NCI-H1694 (cell line): ENCODE measurements around the gene VWA7.

Source experiments
- DNase-seq: peaks from one replicate; lab custom pipeline; 2025; lab: John Stamatoyannopoulos, UW

Gene VWA7

DNA sequence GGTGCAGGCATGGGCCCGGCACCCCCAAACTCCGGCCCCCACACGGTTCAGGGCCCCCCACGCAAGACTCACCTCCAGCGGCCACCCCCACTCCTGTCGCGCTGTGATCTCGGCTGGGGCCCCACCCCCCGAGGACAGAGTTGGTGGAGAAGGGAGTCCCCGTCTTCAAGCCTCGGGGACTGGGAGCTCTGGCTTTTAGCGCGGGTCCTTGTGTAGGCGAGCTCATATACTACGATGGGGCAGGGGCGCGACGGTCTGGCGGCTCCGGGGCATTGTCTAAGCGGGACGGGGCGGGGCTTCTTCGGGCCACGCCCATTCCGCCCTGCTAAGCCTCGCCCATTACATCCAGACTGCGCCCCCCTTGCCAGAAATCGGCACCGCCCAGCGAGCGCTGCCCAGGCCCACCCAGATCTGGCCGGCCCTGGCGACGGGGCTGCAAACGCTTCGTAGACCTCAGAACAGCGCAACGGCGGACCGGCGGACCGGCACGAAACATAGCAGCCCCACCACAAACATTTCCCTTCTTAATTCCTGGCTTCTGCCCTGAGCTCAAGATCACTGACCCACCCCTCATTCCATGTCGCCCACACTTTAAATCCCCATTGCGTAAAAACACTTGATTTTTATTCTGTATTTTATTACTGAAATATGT, 47.0 kb downstream of the VWA7 start:
- peak; percentile 38 for DNase-seq

DNA sequence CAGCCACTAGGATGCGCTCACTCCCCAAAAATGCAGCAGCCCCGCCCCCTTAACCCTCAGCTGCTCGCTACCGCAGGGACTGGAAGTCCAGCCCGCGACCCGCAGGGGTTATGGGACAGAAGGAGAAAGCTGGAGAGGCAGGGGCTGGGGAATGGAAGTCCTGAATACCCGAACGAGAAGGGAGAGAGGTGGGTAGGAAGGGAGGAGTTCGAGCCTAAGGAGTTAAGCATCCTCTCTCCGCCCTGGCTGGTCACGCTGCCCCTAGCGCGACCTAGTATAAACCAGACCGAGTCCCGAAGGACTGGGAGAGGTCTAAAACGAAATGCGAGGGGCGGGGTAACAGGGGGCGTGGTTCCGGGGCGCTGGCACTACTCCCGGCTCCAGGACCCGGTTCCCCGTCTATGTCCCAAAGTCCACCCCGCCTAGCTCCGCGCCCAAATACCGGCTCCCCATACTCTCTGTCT, 47.6 kb downstream of the VWA7 start:
- peak; percentile 50 for DNase-seq

DNA sequence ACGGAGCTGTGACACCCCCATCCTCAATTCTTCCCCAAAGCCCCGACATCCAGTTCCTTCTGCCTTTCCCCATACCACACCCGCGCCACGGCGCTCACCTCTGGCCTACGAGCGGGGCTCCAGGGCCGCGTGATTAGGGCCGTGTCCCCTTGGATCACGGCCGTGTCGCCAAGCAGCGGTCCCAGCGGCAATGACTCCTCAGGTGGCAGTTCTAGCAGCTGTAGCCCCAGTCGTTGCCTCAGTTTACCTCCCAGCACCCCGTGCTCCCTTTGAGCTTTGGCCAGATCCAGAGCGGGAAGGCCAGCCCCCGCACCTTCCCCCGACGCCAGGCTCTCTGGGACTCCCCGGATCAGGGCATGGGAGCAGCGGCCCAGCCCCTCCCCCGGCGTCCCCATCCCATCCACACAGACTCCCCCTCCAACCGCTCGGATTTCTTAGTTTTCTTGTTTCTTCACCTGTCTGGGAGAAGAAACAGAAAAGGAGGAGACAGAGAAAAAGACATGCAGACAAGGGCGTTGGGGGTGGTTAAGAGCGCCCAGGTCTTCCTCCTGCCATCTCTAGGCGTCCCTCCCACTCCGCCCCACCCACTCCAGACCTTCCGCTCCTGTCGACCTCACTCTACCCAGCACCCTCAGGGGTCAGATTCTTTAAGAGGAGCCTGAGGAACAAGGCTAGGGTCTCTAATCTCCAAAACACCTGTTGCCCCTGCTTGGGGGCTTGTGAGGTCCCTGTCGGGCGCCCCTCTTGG, 48.2 kb downstream of the VWA7 start, which contains the start of gene DDAH2:
Gene DDAH2, minus strand, starts transcription at position 533 of the 748 bp plus-strand sequence. Its CDS starts 138 bp downstream, at position 395.
- DNase-seq, result no peak

DNA sequence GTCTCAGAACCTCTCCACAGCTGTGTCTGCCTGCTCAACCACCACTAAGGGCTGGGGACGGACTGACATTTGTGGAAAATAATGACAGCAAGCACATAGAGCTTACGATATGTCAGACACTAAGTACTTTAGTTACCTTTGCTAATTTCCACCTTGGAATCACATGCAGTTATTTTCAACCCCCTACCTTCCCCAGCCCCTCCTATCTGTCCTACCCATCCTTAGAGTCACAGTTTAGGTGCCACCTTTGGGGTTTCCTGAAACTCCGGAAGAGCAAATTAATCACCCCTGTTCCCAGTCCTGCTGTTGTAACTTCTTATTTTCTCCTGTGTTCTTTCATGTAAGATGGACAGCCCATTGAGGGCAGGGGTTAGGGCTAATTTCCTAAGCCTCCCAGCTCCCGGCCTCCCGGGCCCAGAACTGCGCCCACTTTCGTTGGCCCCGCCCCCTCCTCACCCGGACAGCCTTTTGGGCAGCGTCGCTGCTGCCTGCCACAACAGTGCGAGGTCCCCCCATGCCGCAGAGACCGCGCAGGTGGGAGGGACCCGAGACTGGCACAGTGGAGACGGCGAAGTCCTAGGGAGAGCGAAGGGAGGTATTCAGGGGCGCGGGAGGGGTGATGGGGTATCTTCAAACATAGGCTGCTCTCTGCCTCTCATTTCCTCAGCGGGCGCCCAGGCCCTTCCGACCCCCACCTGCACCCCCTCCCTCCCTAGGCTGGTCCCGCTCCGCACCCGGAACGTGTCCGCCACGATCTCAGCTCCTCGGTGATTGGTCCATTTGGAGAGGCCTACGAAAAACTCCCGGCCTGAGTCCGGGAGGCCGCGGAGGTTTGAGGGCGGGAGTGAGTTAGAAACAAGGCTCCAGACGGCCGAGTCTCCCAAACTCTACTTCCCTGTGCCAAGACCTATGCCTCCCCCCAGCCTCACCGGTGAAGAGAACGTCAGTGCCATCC, 49.1 kb downstream of the VWA7 start:
- DNase-seq, result no peak

DNA sequence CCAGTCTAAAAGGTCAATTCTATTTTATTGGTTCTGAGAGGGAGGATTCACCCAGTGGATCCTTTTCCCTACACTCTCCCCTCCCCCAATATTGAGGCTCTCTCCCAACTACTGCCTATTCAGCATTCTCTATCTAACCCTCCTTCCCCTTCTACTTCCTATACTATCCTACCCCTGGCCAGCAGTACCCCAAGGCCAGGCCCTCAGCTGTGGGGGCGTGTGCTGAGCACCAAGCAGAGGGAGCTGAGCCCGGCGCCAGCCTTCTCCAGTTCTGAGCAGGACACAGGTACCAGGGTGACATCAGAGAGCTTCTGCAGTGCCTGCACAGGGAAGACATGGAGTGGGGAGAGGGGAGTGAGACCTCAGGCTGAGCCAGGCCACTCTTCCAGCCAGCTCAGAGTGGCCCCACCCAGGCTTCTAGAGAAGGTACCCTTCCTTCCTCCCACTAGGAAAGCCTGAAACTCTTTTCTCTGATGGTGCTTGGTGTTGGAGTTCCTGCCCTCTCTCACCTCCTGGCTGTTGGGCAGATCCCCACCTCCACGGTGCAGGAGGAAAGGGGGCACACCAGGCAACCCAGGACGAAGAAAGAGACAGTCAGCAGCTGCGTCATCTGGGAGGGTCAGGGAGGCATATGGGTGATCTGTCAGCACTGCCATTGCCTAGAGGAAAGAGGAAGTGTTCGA, 50.0 kb downstream of the VWA7 start:
- DNase-seq, result no peak

DNA sequence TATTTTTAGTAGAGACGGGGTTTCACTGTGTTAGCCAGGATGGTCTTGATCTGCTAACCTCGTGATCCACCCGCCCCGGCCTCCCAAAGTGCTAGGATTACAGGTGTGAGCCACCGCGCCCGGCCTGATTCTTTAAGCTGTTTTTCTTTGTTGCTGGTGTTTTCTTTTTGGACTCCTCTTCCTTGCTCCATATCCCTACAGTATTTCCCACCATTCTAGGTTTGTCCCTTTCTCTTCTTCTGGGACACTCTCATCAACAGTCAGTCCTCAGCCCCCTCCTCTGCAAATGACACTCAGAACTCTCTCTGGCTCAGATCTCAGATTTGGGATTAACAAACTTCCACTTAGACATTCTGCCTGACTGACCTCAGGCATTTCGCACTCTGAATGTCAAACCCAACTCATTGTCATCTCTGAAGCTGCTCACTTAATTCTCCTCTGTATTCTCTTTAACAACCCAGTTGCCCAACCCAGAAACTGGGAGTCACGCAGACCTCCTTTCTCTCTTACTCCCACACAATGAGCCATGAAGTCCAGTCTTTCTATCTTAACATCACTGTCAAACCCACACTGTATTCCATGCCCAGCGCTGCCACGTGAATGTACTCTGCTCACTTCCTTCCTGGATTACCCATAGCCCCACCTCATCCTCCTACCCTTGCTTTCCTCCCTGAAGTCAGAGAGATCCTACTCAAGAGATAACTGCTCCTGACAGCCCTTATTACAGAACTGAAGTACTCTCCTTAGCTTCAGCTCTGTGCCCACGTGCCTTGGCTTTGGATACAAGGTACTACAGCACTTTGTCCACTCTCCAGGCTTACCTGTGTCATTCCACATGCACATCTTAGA, 51.4 kb downstream of the VWA7 start:
- DNase-seq, result no peak

DNA sequence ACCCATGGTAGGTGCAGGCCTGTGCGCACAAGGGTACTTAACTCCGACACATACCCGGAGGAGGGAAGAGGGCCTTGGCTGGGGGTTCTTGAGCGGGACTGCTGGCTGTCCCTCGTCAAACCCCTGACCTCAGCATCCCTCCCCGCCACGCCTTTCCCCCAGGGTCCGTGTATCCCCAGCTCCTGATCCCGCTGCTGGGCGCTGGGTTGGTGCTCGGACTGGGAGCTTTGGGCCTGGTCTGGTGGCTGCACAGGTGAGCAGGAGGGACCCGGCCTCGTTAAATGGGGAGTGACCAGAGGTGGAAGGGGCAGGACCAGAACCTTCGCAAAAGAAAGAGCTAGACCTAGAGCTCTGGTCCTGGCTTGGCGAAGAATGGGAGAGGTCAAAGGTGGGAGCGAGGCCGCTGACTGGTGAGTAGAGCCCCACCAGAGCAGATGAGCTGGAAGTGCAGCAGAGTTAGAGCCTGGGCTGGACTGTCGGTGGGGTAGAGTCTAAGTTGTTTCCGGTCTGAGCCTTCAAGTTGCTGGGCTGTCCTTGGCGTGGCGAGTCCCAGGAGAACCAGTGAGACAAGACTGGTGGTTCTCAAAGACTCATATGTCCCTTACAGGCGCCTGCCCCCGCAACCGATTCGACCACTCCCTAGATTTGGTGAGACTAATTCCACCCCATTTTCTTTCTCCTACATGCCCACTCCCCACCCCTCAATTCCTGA, 53.0 kb downstream of the VWA7 start:
- DNase-seq, result no peak

DNA sequence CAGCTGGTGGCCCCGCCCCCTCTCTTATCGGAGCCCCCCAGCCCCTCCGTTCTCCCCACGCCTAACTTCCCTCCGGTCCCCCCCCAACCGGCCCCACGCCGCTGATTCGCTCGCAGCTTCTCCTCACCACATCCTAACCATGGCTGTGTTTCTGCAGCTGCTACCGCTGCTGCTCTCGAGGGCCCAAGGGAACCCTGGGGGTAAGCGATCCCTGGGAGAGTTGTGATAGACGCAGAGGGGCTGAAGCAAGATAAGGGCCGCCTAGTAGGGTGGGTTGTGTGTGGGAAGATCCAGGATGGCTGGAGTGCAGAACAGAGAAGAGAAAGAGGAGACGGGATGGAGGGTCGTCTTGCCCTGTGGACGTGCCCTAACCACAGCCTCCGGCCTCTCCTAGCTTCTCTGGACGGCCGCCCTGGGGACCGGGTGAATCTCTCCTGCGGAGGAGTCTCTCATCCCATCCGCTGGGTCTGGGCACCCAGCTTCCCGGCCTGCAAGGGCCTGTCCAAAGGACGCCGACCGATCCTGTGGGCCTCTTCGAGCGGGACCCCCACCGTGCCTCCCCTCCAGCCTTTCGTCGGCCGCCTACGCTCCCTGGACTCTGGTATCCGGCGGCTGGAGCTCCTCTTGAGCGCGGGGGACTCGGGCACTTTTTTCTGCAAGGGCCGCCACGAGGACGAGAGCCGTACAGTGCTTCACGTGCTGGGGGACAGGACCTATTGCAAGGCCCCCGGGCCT, 53.7 kb downstream of the VWA7 start, which contains the start of gene MPIG6B:
Gene MPIG6B, plus strand, starts transcription at position 129 of the 735 bp plus-strand sequence. Its CDS starts 11 bp downstream, at position 140.
- DNase-seq, result no peak

DNA sequence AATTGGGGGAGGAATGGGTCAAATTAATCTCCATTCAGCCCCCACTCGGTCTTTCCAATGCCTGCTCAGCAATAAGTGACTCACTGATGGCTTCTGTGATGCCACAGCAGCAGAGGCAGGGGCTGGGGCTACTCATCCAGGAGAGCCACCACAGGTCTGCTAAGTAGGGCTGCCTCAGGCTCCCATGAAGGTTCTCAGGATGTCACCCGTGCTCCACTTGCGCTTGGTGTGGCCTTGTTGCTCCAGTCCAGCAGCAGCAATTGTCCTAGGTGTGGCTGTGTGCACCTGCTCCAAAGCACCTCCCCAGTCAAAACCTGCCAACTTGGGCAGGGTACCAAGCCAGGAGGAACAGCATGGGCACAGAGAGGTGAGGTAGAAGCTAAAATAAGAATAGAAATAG, 55.0 kb downstream of the VWA7 start:
- no peak for DNase-seq

DNA sequence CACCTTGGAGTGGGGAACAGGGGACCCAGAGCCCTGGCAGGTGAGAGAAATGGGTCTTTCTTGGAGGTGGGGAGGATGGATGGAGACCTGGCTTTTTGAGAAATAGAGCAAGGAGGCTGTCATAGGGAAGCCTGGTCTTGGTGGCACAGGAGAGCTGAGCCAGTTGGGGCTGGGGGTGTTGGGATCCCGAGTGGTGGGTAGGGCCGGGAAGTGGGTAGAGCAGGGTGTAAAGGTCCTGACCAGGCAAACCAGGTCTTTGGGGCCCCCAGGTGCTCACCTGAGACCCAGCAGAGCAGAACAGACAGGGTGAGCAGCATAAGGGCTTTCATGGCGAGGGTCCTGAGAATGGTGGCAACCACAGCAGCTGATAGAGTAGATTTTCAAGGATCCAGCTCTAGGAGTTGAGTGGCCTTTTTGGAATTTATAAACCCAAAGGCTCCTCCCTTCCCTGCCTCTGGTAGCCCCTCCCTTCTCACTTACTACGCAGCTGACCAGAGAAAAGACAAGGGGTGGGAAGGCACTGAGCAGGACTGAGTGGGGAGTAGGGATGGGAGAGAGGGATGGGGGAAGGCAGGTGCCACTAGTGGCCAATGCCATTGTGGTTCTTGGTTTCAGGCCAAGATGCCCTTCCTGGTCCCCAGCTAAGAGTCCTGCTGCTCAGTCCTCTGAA, 55.6 kb downstream of the VWA7 start, which contains the start of gene LY6G6C:
Gene LY6G6C, minus strand, starts transcription at position 396 of the 670 bp plus-strand sequence. Its CDS starts 67 bp downstream, at position 329.
- DNase-seq, result no peak

DNA sequence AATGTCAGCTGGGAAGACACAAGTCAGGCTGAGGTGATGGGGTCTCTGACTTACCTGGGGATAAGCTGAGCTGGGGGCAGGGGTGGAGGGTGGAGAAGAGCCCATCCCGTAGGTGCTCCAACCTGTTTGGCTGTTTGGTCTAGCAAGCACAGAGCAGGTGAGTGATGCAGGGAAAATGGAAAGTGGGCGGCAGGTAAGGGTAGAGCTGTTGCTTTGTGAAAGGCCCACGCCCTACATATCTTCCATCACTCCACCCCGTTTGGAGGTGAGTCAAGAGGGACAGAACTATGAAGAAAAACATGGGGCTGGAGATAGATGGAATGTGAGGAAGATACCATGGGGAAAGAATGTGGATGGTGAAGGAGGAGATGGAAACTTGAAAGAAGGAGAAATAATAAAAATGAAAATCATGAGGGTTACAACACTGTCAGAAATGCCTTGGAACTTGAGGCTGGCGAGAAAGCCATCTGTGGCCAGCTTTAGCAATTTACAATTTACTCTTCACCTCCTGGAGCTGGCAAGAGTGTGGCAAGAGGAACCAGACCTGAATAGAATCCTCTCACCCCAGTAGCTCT, 56.8 kb downstream of the VWA7 start:
- DNase-seq, result no peak

DNA sequence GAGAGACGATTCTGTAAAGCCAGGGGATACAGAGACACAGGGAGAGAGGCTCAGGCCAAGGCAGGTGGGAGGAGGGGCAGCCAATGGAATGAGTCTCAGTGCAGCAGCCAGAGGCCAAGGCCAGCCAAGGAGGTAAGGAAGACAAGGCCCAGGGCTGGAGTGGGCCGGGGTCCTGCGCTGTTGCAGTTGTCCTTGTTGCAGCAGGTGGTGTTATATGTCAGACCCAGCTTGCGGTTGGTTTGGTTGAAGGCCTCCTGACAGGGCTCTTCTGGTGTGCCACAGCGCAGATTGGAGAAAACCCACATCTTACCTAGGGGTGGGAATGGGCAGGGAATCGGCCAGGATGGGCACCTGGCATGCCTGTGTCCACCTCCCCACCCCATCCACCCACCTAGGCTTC, 58.1 kb downstream of the VWA7 start:
- no peak for DNase-seq

DNA sequence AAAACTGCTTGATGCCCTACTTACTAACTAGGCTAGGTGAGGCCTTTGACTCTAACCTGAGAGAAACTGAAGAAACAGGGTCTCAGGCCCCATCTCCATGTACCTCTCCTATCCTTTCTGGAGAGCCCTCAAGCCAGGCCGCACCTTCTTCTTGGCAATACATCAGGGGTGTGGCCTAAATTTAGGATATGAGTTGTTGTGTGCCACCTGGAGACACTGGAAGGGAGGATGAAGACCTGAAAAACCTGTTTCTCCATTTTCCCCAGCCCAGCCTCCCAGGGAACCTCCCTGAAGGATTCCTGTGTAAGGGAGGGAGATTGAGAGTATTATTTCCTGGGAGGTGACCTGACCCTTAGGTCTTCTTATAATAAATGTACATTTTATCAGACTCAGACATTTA, 58.9 kb downstream of the VWA7 start:
- DNase-seq, result no peak

DNA sequence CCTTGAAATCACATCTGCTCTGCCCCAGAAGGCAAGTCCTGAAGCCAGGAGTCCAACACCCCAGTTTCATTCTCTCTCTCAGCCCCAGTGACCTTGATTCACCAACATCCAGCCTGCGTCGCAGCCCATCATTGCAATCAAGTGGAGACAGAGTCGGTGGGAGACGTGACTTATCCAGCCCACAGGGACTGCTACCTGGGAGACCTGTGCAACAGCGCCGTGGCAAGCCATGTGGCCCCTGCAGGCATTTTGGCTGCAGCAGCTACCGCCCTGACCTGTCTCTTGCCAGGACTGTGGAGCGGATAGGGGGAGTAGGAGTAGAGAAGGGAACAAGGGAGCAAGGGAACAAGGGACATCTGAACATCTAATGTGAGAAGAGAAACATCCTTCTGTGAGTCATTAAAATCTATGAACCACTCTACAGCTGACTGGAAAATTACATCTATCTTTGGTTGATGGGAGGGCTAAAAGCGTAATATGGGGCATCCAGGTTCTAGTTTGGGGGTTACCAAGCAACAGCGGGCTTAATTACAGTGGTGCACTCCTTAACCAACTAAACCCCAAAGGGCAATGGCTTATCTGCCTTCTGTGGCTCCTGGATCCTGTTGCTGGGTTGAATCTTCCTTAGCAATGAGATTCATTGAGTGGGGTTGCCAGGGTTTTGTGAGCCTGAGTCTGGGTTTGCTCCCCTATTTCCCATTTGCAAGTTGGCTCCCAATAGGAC, 59.5 kb downstream of the VWA7 start:
- no peak for DNase-seq
